GM19324 (cell line): ENCODE measurements around the gene IKZF1.
"Not testable (repeated sequence)": the region's sequence is repeated elsewhere in the genome, so short reads cannot be mapped to it uniquely, and the experiment has no call there.

Experiments
- ATAC-seq: cut with Tn5 transposase; IDR thresholded peaks from one replicate; pipeline ENCODE4 v1.9.1; 2021; ENCODE audit warnings: mild to moderate bottlenecking, moderate library complexity; ENCODE audit not compliant: unreplicated experiment, low FRiP score

Gene IKZF1

GRCh38 chr7:50331564-50332208, 27.2 kb downstream of the IKZF1 start:
- no peak for ATAC-seq

DNA sequence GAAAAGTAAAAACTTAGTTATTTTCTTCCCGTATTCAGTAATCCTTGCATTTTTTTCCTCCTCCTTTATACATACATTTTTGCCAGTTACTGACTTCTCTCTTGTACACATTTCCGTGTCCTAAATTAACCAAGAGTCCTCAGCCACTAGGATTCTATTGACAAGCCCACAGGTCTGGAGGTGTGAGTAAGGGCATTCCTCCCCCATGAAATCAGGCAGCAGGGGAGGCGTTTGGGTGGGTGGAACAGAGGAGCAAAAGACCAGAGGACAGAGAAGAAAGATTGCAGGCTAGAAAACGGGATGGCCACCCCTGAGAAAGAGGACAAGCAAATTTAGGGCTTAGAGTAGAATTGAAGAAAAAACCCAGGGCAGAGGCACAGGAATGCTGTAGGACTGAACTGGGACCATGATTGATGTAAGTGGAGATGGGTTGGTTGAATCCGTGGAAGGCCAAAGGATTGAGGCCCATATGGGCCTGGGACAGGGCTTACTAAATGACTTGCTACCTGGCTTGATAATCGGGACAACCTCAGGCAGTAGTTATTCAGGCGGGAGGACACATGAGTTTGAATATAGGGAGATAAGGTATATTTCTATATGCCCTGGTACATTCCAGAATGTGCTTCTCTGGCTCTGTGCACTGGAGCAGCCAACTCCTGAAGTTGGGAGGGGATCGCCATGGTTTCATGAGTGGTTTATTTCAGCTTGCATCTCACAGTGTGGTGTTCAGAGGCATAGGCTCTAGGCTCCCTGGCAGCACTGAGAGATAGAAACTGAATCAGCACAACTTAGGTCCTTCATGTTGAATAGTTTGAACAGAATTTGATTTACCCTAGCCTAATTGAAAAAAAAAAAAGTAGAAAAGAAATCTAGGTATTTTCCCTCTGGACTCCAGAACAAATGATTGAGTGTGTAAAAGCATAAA, 28.0 kb downstream of the IKZF1 start:
- ATAC-seq = no peak

GRCh38 chr7:50333221-50333651, 28.7 kb downstream of the IKZF1 start:
- no peak for ATAC-seq

- no peak for ATAC-seq
Observed at GRCh38 chr7:50334341-50334994, 30.0 kb downstream of the IKZF1 start.

GRCh38 chr7:50335230-50335794, 30.8 kb downstream of the IKZF1 start:
- no peak for ATAC-seq

GRCh38 chr7:50335795-50336754, 31.6 kb downstream of the IKZF1 start:
- peak; percentile 34 for ATAC-seq

DNA sequence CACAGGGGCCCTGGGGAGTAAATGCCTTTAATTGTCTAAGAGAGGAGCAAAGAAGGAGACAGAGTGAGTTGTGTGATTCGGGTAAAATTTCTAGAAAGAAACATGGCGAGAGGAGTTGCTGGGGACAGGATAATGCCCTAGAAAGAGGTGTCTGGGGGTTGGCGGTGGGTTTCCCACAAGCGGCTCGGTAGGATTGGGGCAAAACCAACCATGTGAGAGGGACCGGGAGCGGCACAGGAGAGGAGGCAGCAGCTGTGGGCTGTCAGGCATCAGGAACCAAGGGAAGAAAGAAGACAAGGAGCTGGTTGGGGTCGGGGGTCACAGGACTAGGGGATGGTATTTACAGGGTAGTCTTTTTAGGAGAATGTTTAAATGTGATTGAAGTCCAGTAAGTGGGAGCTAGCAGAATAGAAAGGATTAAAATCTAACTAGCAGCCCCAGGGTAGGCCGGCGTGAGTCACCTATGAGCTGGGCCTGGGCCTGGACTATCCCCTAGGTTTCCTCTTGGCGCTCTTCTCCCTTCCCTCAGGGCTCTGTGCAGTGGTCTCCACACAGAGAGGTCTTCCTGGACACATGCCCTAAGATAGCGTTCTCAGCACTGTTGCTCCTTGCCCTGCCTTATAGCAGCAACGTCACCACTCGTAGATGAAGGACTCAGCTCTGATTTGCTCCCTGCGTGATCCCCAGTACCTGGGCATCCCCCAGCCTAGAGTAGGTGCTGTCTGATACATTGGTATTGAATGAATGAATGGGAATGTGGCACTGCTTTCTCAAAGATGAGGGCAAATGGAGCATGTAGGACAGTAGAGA, 32.6 kb downstream of the IKZF1 start:
- ATAC-seq = no peak

DNA sequence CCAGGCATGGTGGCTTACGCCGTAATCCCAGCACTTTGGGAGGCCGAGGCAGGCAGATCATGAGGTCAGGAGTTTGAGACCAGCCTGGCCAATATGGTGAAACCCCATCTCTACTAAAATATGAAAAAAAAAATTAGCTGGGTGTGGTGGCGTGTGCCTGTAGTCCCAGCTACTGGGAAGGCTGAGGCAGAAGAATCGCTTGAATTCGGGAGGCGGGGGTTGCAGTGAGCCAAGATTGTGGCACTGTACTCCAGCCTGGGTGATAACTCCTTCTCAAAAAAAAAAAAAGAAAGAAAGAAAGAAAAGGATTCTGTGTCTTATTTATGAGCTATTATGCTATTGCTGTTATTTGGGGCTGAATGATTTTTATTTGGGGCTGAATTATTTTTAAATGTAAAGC, 35.0 kb downstream of the IKZF1 start:
- not testable (repeated sequence) for ATAC-seq

- ATAC-seq = no peak
Observed at GRCh38 chr7:50339990-50340500, 35.5 kb downstream of the IKZF1 start.

DNA sequence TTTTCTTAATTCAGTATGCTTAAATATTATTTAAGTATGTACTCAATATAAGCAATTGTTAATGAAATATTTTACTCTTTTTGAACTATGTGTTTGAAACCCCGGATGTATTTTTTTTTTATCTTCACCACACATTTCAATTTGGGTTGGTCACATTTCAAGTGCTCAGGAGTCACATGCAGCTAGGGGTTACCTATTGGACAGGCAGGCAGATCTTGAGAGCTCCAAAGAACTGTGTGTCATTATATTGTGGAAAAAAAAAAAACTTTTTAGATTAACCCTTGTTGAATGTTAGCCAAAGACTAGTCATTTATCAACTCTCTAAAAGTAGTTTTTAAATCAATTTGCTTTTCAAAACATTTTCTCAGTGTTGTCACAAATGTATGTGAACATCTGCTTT, 37.2 kb downstream of the IKZF1 start:
- no peak for ATAC-seq

DNA sequence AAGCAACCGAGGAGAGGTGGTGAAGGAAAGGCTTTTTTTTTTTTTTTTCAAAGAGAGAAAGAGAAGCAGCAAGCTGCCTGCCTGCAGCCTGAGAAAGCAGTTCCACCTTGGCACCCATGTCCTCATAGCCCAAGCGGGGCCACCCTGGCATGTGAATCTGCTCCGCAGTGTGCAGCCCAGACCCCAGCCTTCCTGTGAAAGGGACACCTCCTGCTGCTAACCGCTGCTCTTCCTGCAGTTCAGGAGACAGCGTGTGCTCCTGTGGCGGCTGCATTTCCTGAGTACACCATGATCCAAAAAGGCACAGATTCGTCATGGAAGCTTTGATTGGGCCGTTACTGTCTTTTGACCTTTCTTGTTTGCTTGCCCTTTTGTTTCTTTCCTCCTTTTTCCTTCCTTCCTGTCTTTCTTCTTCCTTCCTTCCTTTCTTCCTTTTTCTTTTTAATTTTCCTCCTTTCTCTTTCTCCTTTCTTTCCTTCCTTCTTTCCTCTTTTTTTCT, 38.1 kb downstream of the IKZF1 start:
- ATAC-seq = no peak

DNA sequence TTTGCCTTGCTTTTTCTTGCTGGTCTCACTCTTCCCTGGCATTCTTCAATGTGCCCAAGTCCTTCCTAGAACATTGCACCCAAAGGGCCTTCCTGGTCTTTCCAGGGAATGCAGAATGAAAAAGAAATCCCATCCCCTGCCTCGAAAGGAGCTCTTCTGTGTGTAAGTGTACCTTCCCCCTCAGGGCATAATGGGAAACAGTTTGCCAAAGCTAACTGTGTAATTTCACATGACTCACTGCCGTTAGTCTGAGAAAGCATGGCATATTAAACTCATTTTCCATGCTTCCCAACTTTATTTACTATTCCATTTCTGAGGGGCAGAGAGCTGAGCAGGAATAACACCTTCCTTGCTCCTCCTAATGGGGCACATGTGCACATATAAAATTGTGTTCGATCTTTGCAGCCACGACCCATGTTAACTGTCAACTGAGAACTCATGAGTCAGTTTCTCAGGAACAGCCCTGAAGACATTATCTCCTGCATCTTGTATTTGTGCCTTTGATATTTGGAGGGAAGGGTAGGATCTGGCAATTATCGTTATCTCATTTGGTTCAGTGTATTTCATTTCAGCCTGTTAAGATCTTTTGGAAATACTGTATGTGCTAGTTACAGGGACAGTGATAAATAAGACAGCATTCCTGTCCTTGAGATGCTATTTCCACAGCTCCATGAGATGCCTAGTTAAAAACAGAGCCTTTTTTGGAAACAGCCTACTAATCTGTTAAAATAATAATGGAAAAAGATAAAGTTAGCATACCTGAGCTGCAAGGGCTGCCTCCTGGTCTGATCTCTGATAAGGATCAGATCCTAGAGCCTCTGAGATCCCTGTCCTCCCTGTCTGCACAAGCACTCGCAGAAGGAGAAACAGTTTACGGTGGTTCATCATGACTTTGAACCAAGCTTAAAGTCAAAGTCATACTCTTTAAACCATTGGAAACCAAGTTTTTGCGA, 42.3 kb downstream of the IKZF1 start:
- ATAC-seq = no peak

- ATAC-seq = no peak
Observed at GRCh38 chr7:50347693-50348092, 43.2 kb downstream of the IKZF1 start.

DNA sequence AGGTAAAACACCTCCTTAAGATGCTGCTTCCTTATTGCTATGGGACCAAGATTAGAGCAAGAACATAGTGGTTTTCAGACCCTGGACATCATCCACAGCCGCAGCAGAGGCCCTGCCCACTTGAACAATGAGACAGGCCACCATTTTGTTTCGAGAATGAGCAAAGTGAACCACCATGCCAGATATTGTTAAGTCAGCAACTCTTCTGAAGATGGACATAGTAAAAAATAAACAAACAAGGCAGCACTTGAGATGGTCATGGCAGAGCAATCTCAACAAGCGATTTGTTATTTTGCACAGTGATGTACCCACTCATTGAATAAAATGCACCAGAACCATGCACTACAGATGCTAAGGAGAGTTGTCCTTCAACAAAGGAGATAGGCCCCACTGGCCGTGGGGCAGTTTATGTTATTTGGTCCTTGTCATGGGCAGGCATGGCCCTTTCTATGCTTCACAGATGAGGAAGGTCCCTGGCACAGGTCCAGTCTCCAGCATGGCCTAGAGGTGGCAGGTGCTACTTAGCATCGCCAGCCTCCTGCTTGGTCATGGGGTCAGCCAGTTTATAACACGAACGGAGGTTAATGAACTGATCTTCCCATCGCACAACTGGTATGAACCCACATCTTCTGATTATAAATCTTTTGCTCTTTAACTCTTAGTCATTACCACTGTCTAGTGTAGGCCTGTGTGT, 44.1 kb downstream of the IKZF1 start:
- no peak for ATAC-seq

DNA sequence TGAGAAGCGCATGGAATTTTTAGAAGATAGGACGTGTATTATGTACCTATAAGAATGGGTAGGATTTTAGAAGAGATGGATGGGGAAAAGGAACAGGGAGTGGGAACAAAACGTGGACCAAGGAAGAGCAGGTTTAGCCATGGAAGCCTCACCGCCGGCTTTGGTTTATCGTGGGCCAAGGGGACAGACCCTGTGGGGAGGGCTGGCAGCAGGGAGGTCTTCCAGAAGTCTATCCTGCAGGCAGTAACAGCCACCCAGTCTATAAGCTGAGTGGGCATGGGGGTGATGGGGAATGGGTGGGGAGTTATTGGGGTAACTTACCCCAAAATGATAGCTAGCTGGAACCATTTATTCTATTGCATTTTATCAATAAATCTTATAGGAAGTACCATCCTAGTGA, 44.9 kb downstream of the IKZF1 start:
- ATAC-seq = no peak

DNA sequence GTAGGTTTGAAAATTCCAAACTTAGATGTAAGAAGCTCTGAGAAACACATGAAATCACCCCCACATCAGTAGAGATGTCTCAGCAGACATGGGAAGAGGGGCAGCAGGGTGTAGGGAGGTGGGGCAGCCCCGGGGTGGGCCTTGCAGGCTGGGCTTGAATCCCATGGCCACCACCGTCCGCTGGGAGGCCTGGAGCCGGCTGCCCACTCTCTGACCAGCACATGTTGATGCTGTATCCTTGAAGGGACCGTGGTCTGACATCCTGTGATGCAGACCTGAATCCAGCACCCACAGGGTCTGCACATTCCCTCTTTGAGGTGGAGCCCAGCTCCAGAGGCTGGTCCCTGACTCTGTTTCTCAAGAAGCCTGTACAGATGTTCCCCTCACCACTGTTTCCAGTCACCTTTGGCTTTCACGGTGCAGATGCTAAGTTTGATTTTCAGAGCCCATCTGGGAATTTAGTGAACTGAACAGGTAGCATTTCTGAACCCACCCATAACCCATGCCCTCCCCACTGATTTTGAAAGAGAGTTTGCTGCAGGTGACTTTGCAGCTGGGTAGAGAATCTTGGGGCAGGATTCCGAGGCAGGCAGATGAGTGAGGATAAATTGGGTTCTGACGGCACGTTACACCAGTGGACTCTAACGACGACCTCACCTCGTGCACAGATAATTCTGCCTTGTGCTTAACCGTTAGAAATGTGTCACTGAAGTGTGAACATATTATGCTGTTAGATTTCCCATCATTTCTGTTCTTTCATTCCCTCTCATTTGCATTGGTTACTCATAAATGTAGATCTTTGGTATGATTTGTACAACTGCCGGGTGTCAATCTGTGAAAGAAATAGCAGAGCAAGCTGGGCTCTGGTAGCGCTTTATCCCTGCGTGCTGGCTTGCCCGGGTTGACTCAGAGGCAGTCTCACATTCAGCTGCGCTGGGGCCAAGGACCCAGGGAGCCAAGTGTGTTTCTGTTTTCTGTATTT, 45.7 kb downstream of the IKZF1 start:
- ATAC-seq = peak; percentile 78
